OCI-LY3 (cell line): ENCODE results near the gene SSBP4.

Source experiments
- H2AFZ ChIP-seq: fragments of 200-600, 300-600 bp; shearing (Covaris generic); 2 replicates; pipeline ENCODE4 v1.6.0; 2014; ENCODE audit warnings: antibody characterized with exemption, low read depth, low read length
- H3K27ac ChIP-seq: fragments of 200-600, 300-600 bp; sonication (generic); 2 replicates; pipeline ENCODE4 v1.5.1; 2014; ENCODE audit warnings: mild to moderate bottlenecking, low read length, moderate library complexity, mixed read lengths
- H3K27me3 ChIP-seq: fragments of 200-600, 300-600 bp; sonication (generic); 2 replicates; pipeline ENCODE4 v1.6.1; 2014; ENCODE audit warnings: low read depth, low read length, mixed read lengths
- H3K36me3 ChIP-seq: fragments of 200-600, 300-600 bp; sonication (generic); replicated peaks from 2 replicates; pipeline ENCODE3; 2014; ENCODE audit warnings: low read depth, low read length, mixed read lengths
- H3K4me1 ChIP-seq: fragments of 300-600, 200-600 bp; sonication (generic); 2 replicates; pipeline ENCODE4 v1.6.1; 2014; ENCODE audit warnings: low read length, mixed read lengths
- H3K4me2 ChIP-seq: fragments of 200-600, 300-600 bp; sonication (generic); 2 replicates; pipeline ENCODE4 v1.6.1; 2014; ENCODE audit warnings: low read length, mixed read lengths
- H3K4me3 ChIP-seq: fragments of 300-600, 200-600 bp; sonication (generic); 2 replicates; pipeline ENCODE4 v1.5.1; 2014; ENCODE audit warnings: antibody characterized with exemption, mild to moderate bottlenecking, low read length, moderate library complexity
- H3K79me2 ChIP-seq: fragments of 300-600, 200-600 bp; shearing (Covaris generic); 2 replicates; pipeline ENCODE4 v1.6.1; 2014; ENCODE audit warnings: mild to moderate bottlenecking, low read length, mixed read lengths
- H3K9ac ChIP-seq: fragments of 300-600, 200-600 bp; shearing (Covaris generic); 2 replicates; pipeline ENCODE4 v1.6.0; 2014; ENCODE audit warnings: mild to moderate bottlenecking, low read length, moderate library complexity
- H3K9me3 ChIP-seq: fragments of 200-600, 300-600 bp; shearing (Covaris generic); 2 replicates; pipeline ENCODE4 v1.6.1; 2014; ENCODE audit warnings: low read length, mixed read lengths; ENCODE audit not compliant: insufficient read depth
- H4K20me1 ChIP-seq: fragments of 200-600, 300-600 bp; sonication (generic); 2 replicates; pipeline ENCODE4 v1.6.1; 2016; ENCODE audit warnings: low read length, mixed read lengths; ENCODE audit not compliant: insufficient read depth
- EZH2phosphoT487 ChIP-seq: fragments of 200-600 bp; shearing (Covaris generic); IDR thresholded peaks from 2 replicates; pipeline ENCODE4 v1.6.1; 2018; ENCODE audit warnings: antibody characterized with exemption, mixed run types, low read depth
- TF ChIP-seq, protein P1 (sequence below): fragments of 200-600, 300-600 bp; sonication (generic); IDR thresholded peaks from 2 replicates; pipeline ENCODE4 v1.5.1; 2014; ENCODE audit warnings: antibody characterized with exemption, low read length, low read depth

The SSBP4 gene

DNA sequence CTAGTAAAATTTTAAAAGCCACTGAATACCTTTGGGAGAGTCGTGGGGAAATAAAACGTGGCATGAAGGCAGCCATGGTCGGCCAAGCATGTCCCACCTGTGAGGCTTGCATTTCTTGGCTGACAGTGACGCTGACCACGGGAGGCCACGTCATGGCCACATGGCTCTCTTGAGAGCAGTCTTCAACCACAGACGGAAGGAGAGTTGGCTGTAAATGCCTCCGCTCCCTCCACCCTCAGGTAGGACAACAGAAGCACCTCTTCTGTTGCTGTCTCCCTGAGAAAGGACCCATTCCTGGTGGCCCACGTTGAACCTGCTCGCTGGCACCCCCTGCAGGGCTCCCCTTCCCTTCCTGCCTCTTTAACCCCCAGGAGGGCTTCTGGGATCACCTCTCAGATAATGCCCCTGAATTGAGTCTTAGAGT, 11.1 kb upstream of the SSBP4 start:
- peak overlapping the region; percentile 44 for H3K4me3 ChIP-seq
- H3K9ac ChIP-seq: peak overlapping the region; percentile 13; the same call in 1 of the 2 replicates

GRCh38 chr19:18412610-18413239, 6.5 kb upstream of the SSBP4 start:
- H3K36me3 ChIP-seq: no peaks in the 10 kb centered on the region
- peaks cover 7% of the 10 kb centered on the region for H3K4me1 ChIP-seq

More for the DNA sequence above, 11.1 kb upstream of the SSBP4 start:
- peak overlapping the region; percentile 43 for H2AFZ ChIP-seq
- H3K4me2 ChIP-seq: peak overlapping the region; percentile 65
- no peaks in the 10 kb centered on the region for H3K79me2 ChIP-seq
- peaks cover 24% of the 10 kb centered on the region for H3K4me1 ChIP-seq
- no peaks in the 10 kb centered on the region for H4K20me1 ChIP-seq
- H3K27me3 ChIP-seq: peaks cover 15% of the 10 kb centered on the region
- peak overlapping the region; percentile 25 for H3K27ac ChIP-seq
- no peaks in the 10 kb centered on the region for H3K36me3 ChIP-seq
- TF ChIP-seq, protein P1, sequence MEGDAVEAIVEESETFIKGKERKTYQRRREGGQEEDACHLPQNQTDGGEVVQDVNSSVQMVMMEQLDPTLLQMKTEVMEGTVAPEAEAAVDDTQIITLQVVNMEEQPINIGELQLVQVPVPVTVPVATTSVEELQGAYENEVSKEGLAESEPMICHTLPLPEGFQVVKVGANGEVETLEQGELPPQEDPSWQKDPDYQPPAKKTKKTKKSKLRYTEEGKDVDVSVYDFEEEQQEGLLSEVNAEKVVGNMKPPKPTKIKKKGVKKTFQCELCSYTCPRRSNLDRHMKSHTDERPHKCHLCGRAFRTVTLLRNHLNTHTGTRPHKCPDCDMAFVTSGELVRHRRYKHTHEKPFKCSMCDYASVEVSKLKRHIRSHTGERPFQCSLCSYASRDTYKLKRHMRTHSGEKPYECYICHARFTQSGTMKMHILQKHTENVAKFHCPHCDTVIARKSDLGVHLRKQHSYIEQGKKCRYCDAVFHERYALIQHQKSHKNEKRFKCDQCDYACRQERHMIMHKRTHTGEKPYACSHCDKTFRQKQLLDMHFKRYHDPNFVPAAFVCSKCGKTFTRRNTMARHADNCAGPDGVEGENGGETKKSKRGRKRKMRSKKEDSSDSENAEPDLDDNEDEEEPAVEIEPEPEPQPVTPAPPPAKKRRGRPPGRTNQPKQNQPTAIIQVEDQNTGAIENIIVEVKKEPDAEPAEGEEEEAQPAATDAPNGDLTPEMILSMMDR: peak; percentile 83
- no peak for TF ChIP-seq EZH2phosphoT487
- no peaks in the 10 kb centered on the region for H3K9me3 ChIP-seq

GRCh38 chr19:18414504-18415177, 4.6 kb upstream of the SSBP4 start:
- Histone ChIP-seq H3K79me2 (peaks cover 3% of the 10 kb centered on the region; the same call in 1 of the 2 replicates), H3K4me1 (peaks cover 5% of the 10 kb centered on the region), H3K27me3 (peaks cover 41% of the 10 kb centered on the region), H3K4me3 (no peak overlapping the region), H3K36me3 (no peaks in the 10 kb centered on the region), H2AFZ (no peak overlapping the region), H4K20me1 (no peaks in the 10 kb centered on the region), H3K27ac (no peak overlapping the region), H3K9me3 (no peaks in the 10 kb centered on the region), H3K9ac (no peak overlapping the region), H3K4me2 (no peak overlapping the region)
- TF ChIP-seq, protein P1: no peak
- no peak for TF ChIP-seq EZH2phosphoT487

More at GRCh38 chr19:18412610-18413239, 6.5 kb upstream of the SSBP4 start:
- no peak for TF ChIP-seq EZH2phosphoT487
- TF ChIP-seq, protein P1: no peak
- no peak overlapping the region for H3K27ac ChIP-seq
- H3K79me2 ChIP-seq: no peaks in the 10 kb centered on the region
- no peaks in the 10 kb centered on the region for H4K20me1 ChIP-seq
- H3K27me3 ChIP-seq: peaks cover 41% of the 10 kb centered on the region
- no peak overlapping the region for H2AFZ ChIP-seq
- H3K4me2 ChIP-seq: no peak overlapping the region
- H3K9me3 ChIP-seq: no peaks in the 10 kb centered on the region
- no peak overlapping the region for H3K4me3 ChIP-seq
- no peak overlapping the region for H3K9ac ChIP-seq

- H3K9ac ChIP-seq: no peak overlapping the region
- no peak for TF ChIP-seq EZH2phosphoT487
- TF ChIP-seq, protein P1: no peak
- H3K27ac ChIP-seq: no peak overlapping the region
These were observed 3.9 kb upstream of the SSBP4 start for GRCh38 chr19:18415178-18415867.

More at GRCh38 chr19:18415178-18415867, 3.9 kb upstream of the SSBP4 start:
- Histone ChIP-seq H4K20me1 (peaks cover 2% of the 10 kb centered on the region; the same call in 1 of the 2 replicates), H3K27me3 (peaks cover 41% of the 10 kb centered on the region), H3K79me2 (peaks cover 10% of the 10 kb centered on the region), H3K4me1 (peaks cover 7% of the 10 kb centered on the region), H3K4me3 (no peak overlapping the region), H2AFZ (no peak overlapping the region), H3K9me3 (no peaks in the 10 kb centered on the region), H3K36me3 (no peaks in the 10 kb centered on the region), H3K4me2 (peak overlapping the region; percentile 10)
